GM21423 (cell line): ENCODE data around the gene PTP4A2.

ENCODE experiments used
- ATAC-seq: cut with Tn5 transposase; IDR thresholded peaks from one replicate; pipeline ENCODE4 v1.9.1; 2021; ENCODE audit warnings: mild to moderate bottlenecking, moderate library complexity; ENCODE audit not compliant: unreplicated experiment

PTP4A2 gene

GRCh38 chr1:31865728-31866449 is 72.3 kb downstream of the PTP4A2 start:
- ATAC-seq, result no peak

- no peak for ATAC-seq
These were observed 76.1 kb downstream of the PTP4A2 start for GRCh38 chr1:31862071-31862470.

- ATAC-seq, result no peak
These were observed 76.8 kb downstream of the PTP4A2 start for GRCh38 chr1:31861346-31861745.

GRCh38 chr1:31860581-31860980 is 77.6 kb downstream of the PTP4A2 start:
- ATAC-seq, result no peak

GRCh38 chr1:31859719-31860118 is 78.4 kb downstream of the PTP4A2 start:
- no peak for ATAC-seq

GRCh38 chr1:31859044-31859443 is 79.1 kb downstream of the PTP4A2 start:
- ATAC-seq, result no peak

- ATAC-seq, result no peak
These were observed 80.3 kb downstream of the PTP4A2 start for GRCh38 chr1:31857863-31858262.
